Measurements from ENCODE around the gene CD3E. TPM values are rescaled to one million over a fixed set of nuclear protein-coding genes. Genes with fewer than 3 reads are reported as not detected.

CD3E gene
- total and polyA plus RNA-seq, 2 of the 13 experiments (the other 11 are each of a cell fraction or from before 2014, with no cell fraction given), result not detected

GRCh38 chr11:118322721-118323120 is 18.2 kb downstream of the CD3E start:
- ATAC-seq, result no peak
- in situ Hi-C loops (cut with HindIII; ENCODE audit: extremely low pct_ligation_motif_present, low pct_unique_long_range_greater_than_20kb) (no loop called here), intact Hi-C loops (cut with micrococcal nuclease; ENCODE audit: unreplicated experiment) (no loop called here)
- Histone ChIP-seq H3K9ac (ENCODE audit: insufficient read depth, low read depth, low read length) (no peak overlapping the region), H3K79me2 (ENCODE audit: insufficient read depth, low read length) (no peaks in the 10 kb centered on the region), H3K4me3 (replicated peaks in 1 of 3; ENCODE audit: insufficient read depth in 1 of 3, low read depth in 2 of 3, low read length in 3 of 3) (no peak overlapping the region), H3K4me1 (ENCODE audit: insufficient read depth, low read length) (peaks cover 14% of the 10 kb centered on the region), H3K4me2 (ENCODE audit: low read depth, low read length) (no peak overlapping the region), H3K27ac (ENCODE audit: extremely low read length, insufficient read depth, low read length) (no peak overlapping the region), H4K20me1 (ENCODE audit: insufficient read depth, low read length) (no peaks in the 10 kb centered on the region), H2AFZ (ENCODE audit: low read length) (no peak overlapping the region), H3K27me3 (ENCODE audit: control insufficient read depth in 1 of 2, insufficient read depth in 2 of 2, low read length in 2 of 2) (peaks cover 5 to 28% of the 10 kb centered on the region in 2 experiments; a peak in 3 of 5 replicates), H3K36me3 (replicated peaks in 1 of 2; ENCODE audit: control insufficient read depth in 1 of 2, insufficient read depth in 2 of 2, low read length in 2 of 2) (no peaks in the 10 kb centered on the region), H3K9me3 (ENCODE audit: low read length) (no peaks in the 10 kb centered on the region)
- CTCF ChIA-PET (ENCODE audit: low intra/inter-chr PET ratio, low total read pairs), result no interaction called here
- FAIRE-seq, result no peak
- POLR2A ChIA-PET, result no interaction called here
- TF ChIP-seq ETV6 (CRISPR knock-in tag; conservative IDR thresholded peaks at IDR 0.05) (no peak), SMC3 (IDR thresholded peaks at IDR 0.05; ENCODE audit: low read length) (no peak), KMT2A (CRISPR knock-in tag; IDR thresholded peaks at IDR 0.05) (no peak), PHB2 (IDR thresholded peaks at IDR 0.05; ENCODE audit: partially characterized antibody) (no peak), HNRNPUL1 (IDR thresholded peaks at IDR 0.05; ENCODE audit: low read depth, low read length) (no peak)
- TF ChIP-seq, protein P1, sequence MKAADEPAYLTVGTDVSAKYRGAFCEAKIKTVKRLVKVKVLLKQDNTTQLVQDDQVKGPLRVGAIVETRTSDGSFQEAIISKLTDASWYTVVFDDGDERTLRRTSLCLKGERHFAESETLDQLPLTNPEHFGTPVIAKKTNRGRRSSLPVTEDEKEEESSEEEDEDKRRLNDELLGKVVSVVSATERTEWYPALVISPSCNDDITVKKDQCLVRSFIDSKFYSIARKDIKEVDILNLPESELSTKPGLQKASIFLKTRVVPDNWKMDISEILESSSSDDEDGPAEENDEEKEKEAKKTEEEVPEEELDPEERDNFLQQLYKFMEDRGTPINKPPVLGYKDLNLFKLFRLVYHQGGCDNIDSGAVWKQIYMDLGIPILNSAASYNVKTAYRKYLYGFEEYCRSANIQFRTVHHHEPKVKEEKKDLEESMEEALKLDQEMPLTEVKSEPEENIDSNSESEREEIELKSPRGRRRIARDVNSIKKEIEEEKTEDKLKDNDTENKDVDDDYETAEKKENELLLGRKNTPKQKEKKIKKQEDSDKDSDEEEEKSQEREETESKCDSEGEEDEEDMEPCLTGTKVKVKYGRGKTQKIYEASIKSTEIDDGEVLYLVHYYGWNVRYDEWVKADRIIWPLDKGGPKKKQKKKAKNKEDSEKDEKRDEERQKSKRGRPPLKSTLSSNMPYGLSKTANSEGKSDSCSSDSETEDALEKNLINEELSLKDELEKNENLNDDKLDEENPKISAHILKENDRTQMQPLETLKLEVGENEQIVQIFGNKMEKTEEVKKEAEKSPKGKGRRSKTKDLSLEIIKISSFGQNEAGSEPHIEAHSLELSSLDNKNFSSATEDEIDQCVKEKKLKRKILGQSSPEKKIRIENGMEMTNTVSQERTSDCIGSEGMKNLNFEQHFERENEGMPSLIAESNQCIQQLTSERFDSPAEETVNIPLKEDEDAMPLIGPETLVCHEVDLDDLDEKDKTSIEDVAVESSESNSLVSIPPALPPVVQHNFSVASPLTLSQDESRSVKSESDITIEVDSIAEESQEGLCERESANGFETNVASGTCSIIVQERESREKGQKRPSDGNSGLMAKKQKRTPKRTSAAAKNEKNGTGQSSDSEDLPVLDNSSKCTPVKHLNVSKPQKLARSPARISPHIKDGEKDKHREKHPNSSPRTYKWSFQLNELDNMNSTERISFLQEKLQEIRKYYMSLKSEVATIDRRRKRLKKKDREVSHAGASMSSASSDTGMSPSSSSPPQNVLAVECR (CRISPR knock-in tag; IDR thresholded peaks at IDR 0.05; ENCODE audit: borderline replicate concordance), result no peak
- DNase-seq (ENCODE audit: low spot score), result no peak
- BruUV-seq (replicated peaks), result no TSS peak
- 65% methylated on average over 10 of the region's 19 CpGs for WGBS (ENCODE audit: low lambda C conversion rate)
